SIG-M5 (cell line): ENCODE results near the gene MPDU1.
"Not testable (repeated sequence)": the region's sequence is repeated elsewhere in the genome, so short reads cannot be mapped to it uniquely, and the experiment has no call there.

Source experiments
- DNase-seq: peaks from one replicate; lab custom pipeline; 2025; lab: John Stamatoyannopoulos, UW

Gene MPDU1

DNA sequence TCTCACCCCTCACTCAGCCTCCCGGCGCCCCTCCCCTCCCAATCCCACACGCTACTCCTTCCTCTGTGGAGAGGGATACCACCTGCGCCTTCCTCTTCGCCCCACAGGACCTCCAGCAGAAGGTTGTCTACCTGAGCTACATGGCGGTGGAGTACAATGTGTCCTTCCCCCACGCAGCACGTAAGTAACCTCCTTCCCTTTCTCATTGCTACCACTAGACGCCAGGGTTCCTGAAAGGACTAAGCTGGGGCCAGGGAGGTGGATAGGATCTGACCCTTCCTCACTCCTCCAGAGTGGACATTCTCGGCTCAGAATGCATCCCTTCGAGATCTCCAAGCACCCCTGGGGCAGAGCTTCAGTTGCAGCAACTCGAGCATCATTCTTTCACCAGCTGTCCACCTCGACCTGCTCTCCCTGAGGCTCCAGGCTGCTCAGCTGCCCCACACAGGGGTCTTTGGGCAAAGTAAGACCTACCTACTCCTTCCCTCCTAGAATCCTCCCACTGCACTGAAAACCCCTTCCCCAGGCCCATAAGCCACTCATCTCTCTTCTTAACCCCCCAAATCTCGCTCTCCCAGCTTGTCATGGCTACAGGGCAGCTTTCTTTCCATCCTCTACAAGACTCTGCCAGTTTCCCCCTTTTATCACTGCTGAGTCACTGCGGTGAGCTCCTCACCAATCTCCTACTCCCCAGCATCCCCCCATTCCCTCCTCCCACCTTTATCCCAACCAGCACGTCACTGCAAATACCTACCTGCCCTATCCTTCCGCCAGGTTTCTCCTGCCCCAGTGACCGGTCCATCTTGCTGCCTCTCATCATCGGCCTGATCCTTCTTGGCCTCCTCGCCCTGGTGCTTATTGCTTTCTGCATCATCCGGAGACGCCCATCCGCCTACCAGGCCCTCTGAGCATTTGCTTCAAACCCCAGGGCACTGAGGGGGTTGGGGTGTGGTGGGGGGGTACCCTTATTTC is 2.8 kb upstream of the MPDU1 start:
- DNase-seq, result no peak

DNA sequence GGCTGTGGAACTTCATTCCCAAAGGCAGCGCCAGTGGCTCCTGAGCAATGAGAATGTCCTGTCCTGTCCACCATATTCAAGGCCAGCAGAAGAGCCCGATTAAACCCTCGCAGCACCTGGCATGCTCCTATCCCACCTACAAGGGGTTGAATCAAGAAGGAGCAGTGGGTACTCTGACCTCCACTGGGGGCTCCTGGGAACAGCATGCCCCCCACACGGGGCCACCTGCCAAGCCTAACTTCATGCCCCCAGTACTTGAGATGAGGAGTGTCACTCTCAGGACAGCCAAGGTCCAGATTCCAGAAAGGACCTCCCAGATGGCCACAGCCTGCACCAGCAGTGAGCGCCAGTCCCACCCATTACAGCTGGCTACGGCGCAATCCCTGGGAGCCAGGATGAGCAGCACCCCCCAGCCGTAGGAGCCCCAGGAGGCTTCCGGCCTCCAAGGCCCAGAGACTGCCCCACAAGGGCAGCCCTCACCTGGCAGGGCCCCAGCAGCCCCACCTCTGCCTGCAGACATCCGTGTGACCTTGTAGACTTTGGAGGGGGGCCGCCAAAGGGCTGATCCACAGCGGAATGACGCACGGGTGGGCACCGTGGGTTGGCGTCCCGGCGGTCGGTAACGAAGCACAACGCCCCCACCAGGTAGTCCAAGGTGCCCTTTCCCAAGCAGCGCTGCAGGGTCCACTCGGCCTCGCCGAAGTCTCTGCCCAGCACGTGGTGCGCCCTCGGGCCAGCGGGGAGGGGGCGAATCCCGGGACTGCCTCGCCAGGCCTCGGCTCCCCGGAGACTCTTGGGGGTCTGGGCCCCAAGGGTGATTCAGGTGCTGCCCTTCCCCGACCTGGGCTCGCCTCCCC is 1.0 kb upstream of the MPDU1 start:
- DNase-seq, result no peak

DNA sequence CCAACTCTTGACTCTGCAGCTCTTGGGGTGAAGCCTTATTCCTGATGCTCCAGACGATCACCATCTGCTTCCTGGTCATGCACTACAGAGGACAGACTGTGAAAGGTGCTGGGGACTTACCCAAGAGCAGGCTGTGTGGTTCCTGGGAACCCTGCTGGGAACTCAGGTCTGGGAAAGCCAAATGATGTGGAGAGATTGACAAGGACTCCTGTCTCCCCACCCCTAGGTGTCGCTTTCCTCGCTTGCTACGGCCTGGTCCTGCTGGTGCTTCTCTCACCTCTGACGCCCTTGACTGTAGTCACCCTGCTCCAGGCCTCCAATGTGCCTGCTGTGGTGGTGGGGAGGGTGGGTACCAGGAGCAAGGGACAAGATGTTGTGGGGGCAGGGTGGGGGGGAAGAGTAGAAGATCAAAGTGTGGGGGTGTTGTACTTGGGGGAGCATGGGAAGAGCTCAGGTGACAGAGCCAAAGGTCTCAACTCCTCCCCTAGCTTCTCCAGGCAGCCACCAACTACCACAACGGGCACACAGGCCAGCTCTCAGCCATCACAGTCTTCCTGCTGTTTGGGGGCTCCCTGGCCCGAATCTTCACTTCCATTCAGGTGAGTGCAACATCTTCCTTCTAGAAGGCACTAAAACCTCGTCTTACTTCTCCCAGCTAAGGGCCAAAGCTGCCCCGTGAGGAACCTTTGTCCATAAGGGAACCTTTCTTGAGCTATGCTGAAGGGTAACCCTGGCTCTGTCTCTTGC is 3.2 kb downstream of the MPDU1 start:
- no peak for DNase-seq

DNA sequence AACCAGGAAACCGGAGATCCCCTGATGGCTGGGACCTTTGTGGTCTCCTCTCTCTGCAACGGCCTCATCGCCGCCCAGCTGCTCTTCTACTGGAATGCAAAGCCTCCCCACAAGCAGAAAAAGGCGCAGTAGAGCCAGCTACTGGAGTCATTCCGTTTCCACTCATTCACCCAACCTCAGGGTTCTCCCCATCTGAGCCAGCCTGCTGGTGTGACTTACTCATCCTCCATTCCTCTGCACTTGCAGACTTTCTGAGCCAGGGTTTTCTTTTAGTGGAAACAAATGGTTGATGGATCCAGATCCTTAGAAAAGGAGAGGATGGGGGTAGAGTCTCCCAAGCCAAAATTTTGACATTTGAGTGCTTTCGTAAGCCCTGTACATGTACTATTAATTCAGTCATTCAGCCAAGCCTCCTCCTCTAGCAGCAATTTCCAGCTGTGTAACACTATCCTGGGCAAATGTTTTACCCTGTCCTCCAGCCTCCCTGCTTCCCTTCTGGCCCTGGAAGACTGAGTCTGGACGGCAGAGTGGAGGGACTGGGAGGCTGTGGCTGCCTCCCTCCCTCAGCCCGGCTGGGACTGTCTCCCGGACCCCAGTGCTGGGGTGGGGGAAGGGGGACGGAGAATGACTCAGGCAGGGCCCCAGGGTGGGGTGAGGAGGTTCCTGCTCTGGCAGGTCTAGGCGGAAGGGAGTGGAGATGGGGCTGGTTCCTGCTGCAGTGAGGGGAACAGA is 3.9 kb downstream of the MPDU1 start:
- peak; percentile 51 for DNase-seq

DNA sequence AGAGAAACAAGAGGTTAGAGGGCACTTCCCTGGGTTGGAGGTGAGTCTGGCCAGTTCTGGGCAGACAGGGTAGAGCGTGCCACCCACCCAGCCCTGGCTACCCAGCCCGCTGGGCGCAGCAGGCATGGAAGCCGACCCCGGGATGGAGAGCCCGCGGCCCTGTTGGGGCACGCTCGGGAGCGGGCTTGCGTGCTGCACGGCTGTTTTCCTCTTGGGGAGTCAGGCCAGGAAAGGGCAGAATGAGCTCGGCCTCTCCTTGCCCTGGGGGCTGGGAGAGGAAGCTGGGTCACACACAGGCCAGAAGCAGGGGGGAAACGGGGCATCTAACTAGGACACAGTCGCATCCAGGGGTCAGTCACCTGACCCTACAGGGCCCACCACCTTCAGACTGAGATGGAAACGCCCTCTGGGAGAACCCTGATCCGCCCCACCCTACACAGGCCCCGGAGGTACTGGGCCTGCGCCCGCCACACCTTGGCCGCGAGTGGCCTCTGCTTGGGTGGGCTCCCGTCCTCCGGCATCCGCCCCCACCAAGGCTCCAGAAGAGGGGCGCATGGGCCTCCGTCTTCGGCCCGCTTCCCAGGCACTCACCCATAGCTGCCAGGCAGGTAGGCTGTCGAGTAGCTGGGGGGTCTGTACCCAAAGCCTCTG is 5.0 kb downstream of the MPDU1 start:
- DNase-seq, result no peak

DNA sequence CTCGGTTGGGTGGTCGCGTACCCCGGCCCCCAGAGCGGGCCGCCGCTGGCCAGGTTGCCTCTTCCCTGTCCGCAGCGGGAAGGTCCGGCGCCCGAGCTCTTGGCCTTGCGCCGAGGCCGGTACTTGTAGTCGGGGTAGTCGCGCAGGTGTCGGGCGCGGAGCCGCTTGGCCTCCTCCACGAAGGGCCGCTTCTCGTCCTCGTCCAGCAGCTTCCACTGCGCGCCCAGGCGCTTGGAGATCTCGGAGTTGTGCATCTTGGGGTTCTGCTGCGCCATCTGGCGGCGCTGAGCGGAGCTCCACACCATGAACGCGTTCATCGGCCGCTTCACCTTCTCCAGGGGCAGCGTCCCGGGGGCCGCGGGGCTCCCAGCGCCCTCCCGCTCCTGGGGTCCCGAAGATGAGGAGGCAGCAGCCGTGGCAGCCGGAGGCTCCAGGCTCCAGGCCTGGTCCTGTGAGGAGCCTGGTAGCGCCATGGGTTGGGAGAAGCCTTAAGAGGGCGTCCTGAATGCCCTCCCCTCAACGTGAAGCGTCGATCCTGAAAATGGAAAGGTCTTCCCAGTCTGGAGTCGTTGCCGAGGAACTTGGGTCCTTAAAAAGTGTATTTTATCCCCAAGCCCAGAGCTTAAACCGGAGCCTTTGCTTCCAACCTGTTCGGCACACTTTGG is 5.7 kb downstream of the MPDU1 start:
- DNase-seq, result no peak

DNA sequence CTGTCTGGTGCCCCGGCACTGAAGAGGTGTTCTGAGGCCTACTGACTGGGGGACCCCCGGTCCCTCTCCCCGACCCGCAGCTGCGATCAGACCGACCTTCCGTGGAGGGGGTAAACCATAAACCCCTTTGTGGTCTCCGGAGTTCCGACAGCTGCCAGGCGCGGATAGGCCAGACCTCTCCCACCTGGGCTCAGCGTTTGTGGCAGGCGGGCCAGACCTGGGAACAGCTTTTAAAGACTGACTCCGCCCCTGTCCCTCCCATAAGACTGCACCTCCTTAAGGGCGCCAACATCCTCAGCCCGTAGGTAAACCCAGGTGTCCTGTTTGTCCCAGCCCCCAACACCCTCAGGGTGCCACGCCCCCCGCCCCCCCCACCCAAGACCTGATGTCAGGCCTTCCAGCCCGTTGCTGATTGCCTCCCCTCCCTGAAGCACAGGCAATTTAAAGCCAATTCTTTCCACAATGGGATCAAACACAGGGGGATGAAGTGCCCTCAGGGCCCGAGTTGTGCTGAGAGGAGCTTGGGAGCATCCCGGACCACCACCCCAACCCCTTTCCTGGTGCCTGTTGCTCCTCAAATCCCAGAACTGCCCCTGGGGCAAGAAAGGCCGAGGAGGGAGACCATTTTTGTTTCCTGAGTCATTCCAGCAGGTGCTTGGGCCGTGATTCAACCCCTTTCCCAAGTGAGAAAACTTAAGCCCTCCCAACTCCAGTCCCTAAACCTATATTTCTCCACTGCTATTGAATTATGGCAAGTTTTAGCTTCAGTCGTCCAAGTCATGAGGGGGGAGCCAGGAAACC is 6.4 kb downstream of the MPDU1 start, which contains the start of gene SOX15:
SOX15 (minus strand) TSS at position 204 of the 801 bp plus-strand sequence. CDS start 418 bp downstream, outside the sequence.
- DNase-seq, result no peak

DNA sequence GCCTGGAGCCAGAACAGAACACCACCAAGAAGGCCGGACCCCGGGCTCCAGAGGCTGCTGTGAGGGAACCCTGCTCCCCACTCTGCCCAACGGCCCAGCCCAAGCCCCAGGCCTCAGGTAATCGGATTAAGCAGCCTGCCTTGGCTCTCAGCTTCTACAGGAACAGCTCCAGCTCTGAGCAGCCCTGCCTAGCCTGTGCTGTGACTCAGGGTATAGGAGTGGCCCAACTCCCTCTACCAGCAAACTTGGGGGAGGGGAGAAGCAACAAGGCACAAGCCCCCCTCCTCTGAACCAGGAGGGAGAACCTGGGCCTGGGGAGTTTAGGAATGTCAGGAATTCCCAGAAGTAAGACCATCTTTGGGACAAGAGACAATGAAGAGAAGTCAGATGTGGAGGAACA is 7.1 kb downstream of the MPDU1 start:
- DNase-seq, result no peak

DNA sequence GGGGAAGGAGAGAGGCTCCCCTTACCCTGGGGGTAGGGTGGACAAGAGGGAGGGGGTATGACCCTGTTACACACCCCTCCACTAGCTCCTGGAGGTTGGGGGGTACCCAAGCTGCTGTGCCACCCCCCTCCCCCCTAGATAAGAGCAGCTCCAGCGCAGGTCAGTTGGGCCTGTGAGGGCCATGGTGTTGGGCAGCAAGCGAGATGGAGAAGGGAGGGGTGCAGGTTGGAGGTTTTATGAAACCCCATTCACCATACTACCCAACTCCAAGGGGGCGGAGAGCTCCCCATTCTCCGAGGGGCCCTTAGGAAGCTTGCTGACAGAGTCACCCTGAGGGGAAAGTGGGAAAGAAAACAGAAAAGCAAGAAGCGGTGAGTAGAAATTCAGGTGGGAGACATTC is 7.9 kb downstream of the MPDU1 start:
- DNase-seq, result no peak

DNA sequence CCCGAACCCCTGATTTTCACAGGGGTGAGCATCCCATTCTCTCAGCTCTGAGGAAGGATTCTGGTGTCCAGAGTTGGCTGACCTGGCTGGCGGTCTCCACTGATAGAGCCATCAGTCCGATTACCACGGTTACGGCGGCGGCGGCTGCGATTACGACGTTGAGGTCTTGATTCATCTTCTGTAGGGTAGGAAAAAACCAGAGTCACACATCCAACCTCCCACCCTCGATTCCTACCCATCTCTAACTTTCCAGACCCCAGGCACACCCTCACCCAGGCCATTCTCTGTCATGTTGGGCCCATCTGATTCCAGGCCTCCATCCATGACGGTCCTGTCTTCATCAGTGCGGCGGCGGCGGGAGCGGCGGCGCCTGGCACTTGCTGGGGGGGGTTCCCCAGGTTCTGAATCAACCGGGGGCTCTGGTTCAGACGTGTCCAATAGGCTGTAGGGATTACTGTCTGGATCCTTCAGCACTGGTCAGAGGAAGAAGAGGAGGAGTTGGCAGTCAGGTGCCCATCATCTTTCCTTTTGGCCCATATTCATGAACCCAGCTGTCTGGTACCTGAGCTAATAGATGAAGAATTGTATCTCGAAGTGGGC is 8.9 kb downstream of the MPDU1 start:
- DNase-seq, result no peak

DNA sequence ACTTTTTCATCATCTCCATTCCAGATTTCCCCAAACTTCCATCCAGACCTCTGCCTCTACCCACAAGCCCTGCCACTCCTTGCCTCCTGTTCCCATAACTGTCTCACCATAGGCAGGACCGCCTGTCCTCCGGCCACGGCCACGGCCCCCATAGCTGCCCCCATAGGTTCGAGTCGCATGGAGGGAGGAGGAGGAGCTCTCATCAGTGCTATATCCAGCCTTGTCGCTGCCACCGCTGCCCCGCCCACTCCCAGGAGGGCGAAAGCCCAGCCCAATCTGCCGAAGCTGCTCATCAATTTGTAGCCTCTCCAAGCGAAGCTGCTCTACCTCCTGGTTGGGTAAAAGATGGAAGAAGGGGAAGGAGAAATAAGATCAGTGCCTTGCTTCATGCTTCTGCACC is 9.6 kb downstream of the MPDU1 start:
- DNase-seq, result no peak

DNA sequence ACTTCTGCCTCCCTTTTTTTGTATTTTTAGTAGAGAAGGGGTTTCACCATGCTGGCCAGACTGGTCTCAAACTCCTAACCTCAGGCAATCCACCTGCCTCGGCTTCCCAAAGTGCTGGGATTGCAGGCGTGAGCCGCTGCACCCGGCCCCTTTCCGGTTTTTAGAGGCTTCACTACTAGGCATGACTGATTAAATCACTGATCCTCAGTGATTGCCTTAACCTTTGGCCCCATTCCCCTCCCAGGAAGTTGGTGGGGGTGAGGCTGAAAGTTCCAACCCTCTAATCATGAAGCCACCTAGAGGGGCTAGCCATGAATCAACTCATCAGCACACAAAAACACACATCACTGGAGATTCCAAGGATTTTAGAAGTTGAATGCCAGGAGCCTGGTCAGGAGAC is 13.9 kb downstream of the MPDU1 start:
- DNase-seq, result not testable (repeated sequence)

DNA sequence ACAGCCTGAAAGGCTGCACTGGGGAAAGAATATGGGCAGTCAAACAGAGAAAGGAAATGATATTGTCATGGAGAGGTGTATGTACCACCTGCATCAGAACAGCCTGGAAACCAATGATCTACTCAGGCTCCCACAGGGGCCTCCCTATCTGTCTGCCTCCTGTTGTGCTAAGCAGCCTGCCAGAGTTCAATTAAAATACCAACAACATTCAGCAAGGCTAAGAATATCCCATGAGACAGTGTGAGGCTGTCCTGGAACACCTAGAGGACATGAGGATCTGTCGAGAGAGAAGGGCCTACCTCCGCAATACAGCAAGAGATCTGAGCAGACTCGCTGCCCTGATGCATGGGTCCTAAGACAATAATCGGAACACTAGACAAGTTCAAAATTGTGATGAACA is 22.6 kb downstream of the MPDU1 start:
- DNase-seq, result no peak

DNA sequence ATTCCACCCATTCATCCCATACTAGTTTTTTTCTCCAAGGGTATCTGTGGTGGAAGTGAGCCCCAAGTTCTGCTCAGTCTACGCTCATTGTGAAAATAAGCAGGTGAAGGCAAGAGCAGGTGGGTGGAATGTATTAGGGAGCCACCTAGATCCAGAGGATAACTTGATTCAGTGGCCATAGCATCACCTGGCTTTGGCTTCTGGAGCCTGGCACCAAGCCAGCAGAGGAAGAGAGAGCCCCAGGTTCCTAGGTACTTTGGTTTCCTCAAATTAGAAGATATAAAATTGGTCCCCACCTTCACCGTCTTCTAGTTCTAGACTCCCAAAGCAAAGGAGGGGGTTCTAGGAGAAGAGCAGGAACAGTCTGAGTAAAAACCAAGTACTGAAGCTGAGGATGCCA is 27.0 kb downstream of the MPDU1 start:
- DNase-seq, result no peak

DNA sequence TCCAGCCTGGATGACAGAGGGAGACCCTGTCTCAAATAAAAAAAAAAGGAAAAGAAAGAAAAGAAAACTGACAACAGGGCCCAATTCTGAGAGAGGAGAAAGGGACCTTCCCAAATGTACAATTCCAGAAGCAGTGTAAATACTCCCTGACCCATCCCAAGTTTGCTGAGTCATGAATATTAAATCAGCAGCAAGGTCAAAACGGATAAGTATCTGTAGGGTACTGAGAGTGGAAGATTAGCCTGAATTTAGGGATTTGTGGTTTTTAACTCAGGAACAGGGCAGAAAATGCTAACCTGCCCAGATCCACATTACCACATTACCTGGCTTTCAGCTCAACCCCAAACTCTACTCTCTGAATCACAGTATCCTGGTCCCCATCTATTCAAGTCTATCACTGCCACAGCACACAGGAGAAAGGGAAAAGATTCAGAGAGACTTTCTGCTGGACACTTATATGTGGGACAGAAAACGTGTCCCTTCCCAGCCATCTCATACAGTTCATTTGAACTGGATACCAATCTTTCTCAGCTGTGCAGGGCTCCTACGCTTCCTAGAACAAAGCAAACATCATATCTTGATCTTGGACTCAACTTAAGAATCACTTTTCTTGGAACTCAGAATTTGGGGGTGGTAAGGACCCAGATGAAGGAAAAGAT is 28.1 kb downstream of the MPDU1 start:
- no peak for DNase-seq

DNA sequence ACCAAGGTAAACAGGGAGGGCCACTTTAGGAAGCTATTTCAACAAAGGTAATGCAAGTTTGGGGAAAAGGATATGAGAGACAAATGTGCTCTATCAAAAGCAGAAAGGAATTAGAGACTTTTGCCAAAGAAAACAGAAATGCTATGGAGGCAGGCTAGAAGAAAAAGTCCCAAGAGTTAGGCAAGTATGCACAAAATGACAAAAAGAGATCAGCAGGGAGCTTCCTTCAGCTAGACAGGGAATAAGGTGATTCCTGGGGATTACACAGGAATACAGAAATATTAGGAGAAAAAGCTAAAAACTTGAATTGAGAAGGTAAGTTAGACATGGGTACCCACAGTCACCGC is 28.6 kb downstream of the MPDU1 start:
- no peak for DNase-seq

DNA sequence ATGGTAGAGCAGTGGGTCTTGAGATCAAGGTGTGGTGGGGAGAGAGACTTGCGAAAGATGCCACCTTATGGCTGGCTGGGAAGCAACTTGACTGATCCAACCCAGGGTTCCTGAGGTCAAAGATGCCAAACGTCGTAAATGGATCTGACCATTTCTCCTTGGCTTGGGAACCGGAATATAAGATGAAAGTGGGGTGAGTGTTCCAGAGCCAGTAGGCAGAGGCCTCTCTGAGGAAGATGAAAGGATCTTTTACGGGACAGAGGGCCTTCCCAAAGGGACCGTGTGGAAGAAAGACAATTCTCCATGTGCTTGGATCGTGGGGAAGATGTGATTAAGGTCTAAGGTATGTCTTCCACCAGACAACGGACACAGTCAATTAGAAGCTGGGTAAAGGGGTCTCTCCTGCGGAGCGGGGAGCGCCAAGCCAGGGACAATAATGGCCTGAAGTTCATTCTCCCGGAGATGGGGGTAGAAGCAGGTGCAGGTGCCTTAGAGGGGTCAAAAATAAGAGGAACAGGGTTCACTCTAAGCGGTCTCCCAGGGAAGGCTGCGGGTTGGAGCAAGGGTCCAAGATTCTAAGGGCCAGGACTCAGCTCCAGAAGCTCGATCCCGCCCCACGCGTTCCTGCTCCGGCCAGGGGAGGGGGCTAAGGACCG is 30.2 kb downstream of the MPDU1 start:
- DNase-seq, result no peak
